ENCODE results near the gene LAMA2.

Gene LAMA2, protein sequence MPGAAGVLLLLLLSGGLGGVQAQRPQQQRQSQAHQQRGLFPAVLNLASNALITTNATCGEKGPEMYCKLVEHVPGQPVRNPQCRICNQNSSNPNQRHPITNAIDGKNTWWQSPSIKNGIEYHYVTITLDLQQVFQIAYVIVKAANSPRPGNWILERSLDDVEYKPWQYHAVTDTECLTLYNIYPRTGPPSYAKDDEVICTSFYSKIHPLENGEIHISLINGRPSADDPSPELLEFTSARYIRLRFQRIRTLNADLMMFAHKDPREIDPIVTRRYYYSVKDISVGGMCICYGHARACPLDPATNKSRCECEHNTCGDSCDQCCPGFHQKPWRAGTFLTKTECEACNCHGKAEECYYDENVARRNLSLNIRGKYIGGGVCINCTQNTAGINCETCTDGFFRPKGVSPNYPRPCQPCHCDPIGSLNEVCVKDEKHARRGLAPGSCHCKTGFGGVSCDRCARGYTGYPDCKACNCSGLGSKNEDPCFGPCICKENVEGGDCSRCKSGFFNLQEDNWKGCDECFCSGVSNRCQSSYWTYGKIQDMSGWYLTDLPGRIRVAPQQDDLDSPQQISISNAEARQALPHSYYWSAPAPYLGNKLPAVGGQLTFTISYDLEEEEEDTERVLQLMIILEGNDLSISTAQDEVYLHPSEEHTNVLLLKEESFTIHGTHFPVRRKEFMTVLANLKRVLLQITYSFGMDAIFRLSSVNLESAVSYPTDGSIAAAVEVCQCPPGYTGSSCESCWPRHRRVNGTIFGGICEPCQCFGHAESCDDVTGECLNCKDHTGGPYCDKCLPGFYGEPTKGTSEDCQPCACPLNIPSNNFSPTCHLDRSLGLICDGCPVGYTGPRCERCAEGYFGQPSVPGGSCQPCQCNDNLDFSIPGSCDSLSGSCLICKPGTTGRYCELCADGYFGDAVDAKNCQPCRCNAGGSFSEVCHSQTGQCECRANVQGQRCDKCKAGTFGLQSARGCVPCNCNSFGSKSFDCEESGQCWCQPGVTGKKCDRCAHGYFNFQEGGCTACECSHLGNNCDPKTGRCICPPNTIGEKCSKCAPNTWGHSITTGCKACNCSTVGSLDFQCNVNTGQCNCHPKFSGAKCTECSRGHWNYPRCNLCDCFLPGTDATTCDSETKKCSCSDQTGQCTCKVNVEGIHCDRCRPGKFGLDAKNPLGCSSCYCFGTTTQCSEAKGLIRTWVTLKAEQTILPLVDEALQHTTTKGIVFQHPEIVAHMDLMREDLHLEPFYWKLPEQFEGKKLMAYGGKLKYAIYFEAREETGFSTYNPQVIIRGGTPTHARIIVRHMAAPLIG (N-terminal part only)

DNA sequence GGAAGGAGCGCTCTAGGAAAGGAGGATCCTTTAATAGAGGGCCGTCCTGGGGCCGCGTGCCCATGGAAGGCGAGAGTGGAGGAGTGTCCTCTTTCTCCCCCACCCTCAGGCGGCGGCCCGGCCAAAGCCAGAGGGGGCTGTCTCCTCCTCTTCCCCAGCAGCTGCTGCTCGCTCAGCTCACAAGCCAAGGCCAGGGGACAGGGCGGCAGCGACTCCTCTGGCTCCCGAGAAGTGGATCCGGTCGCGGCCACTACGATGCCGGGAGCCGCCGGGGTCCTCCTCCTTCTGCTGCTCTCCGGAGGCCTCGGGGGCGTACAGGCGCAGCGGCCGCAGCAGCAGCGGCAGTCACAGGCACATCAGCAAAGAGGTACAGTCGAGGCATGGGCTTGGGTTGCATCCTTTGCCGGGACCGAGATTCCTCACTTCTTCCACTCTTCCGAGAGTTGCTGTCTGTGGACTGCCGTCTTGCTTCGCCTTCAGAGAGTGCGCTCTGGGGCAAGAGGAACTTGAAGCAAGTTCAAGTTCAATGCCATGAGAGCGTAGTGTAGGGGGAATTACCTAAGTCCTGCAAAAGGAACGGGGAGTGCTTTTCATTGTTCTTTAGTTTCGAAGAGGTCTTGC lies at the start of gene LAMA2:
TSS of gene LAMA2 (plus strand) at position 148 of the 621 bp plus-strand sequence. CDS start at position 256, 108 bp downstream.
- peak; percentile 87 for DNase-seq (ENCODE audit: low read depth)

DNA sequence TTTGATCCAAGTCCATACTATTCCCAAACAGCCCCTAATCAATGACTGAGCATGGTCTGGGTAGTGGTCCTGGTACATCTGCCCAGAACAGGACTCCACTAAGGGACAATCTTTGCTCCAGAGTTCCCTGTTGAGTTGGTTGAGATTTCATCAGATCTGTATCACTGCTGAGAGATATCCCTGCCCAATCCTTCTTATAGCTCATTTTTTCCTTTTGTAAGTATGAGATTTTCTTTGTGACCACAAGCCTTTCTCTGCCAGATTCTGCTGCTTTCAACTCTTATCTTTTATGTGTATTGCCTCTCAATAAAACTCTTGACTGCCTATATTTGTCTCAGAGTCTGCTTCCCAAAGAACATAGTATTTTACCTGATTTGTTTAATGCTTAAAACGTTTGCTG lies 46.2 kb upstream of the LAMA2 start:
- DNase-seq (ENCODE audit: low read depth) = no peak

DNA sequence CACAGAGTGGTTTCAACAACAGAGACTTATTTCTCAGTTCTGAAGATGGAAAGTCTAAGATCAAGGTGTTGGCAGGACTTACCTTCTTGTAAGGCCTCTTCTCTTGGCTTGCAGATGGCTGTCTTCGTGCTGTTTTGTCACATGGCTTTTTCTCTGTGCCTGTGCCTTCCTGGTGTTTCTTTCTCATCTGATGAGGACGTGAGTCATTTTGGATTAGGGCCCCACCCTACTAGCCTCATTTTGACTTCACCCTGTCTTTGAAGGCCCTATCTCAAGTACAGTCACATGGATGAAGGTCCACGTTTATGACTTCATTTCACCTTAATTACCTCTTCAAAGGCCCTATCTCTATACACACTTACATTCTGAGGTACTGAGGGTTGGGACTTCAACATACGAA lies 41.4 kb upstream of the LAMA2 start:
- DNase-seq (ENCODE audit: low read depth) = no peak

DNA sequence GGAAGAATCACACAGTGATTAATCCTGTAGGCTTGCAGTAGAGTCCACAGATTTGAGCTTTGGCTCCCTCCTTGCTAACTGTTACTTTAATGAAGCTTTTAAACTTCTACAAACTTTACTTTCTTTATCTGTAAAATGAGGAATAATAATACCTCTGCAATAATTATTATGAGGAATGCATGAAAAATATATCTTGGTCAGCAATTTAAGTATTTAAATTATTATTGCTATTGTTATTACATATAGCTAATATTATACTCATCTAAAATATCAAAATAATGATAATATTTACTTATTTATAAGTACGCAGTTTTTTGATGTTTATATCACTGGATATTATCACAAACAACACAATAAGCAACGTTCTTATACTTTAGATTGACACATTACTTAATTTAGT lies 38.3 kb upstream of the LAMA2 start:
- DNase-seq (ENCODE audit: low read depth) = no peak

DNA sequence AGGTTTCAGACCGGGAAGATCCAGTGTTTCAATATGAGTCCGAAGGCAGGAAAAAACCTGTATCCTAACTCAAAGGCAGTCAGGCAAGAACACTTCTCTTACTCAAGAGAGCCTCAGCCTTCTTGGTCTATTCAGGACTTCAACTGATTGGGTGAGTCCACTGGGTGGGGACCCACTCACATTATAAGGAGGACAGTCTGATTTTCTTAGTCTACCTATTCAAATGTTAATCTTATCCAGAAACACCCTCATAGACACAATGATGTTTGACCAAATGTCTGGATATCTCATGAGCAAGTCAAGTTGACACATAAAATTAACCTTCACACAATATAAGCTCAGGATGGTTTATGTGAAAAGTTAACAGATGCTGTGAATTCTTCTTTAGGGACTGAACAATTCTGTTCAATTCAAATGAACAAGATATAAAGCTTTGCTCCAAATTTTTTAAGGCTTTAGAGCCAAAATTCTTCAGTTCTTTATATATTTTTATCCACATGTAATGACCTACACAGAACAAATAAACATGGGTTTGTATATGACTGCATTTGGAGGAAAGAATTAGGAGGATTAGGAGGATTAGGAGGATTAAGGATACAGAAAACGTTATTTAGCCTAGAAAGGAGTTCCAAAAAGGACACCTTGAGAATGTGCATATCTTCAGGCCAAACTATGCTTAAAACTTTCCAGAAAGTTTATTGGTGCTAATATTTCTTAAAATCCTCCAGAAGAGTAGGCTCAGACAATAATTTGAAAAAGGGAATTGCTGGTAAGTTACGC lies 35.3 kb upstream of the LAMA2 start:
- no peak for DNase-seq (ENCODE audit: low read depth)

DNA sequence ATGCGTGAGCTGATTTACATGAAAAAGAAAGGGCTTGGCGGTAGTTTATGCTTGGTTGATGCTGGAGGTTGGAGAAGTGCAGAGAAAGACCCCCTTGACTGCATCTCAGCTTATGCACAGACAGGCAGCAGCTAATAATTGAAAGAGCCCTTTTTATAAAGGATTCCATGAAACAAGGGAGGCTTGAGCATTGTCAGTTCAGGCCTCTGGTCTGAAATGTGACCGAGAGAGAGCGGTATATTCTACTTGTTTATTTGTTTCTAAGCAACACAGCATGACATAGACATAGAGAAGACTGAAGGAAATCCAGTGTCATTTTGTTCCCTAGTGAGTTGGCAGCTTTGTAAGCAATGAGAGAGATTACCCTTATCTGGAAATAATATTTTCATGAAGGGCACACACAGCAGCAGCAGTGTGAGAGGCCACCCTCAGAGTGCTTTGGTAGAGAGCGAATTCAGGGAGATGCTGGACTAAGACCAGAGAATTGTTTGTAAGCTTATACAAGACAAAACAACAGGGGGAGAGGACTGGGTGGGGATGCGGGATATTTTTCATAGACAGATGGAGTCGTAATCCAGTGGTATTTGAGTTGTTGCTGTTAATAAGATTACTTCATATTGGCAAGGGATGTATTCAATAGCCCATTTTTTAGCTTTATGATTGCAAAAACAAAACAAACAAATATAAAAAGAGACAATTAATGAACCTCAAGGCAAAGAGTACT lies 34.6 kb upstream of the LAMA2 start:
- DNase-seq (ENCODE audit: low read depth) = no peak

DNA sequence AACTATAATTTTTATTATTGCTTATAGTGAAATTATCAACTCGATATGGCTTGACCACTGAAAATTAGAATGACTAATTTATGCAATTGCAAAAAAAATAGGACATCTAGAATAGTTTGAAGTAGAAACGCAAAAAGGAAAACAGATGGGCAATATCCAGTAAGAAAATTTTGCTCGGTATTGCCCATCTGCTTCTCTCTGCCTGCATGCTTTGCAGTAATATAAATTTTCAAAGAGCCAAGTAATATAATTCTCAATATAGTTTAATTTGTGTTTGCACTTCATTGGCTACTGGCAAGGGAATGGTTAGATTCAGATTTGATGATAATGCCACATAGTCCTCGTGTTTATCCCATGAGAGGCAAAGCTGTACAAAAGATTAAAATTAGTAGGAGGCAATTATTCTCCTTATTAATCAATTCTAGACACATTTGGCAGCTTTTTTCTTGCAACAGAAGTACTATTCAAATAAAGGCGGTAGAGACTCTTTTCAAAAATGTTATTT lies 27.3 kb upstream of the LAMA2 start:
- no peak for DNase-seq (ENCODE audit: low read depth)

DNA sequence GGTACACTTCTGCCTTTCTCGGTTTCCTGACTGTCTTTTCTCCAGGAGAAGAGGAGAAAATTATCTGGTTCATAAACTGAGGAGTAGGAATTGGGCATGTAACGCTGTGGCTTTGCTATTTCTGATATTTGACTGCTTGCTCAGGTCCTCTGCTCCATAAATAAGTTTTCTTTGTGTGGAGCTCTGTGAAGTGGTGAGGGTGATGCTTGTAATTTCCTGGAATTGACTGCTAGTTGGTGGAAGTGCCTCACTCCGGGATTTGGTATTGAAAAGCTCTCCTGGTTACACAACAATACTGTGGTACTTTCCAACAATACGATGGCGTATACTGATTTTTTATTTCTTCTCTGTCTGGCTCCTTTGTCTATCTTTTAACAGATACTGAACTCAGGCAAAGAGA lies 25.1 kb upstream of the LAMA2 start:
- no peak for DNase-seq (ENCODE audit: low read depth)

DNA sequence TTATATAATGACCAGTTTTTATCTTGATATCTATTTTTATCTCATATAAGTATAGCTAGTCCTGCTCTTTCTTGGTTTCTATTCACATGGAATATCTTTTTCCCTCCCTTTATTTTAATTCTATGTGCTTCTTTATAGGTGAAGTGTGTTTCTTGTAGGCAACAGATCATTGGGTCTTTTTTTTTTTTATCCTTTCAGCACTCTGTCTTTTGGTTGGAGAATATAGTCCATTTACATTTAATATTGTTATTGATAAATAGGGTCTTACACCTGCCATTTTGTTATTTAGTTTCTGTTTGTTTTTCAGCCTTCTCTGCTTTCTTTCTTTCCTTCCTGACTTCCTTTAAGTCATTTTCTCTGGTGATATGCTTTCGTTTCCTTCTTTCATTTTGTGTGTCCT lies 22.2 kb upstream of the LAMA2 start:
- DNase-seq (ENCODE audit: low read depth) = no peak

DNA sequence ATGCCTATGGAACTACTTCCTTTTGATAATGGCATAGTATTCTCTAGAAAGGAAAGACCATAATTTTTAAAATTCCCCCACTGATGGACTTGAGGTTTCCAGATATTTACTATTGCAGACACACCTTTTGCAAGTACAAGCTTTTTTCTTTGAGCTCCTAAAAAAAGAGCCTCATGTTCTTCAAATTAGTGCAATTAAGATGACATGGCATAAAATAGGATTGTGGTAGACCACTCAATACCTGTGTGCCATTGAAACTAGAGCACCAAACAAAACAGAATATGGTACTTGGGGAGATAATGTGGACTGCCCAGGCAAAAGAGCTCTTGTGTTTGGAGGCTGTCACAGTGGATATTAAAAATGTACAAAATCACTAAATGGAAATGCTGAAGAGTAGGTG lies 19.0 kb upstream of the LAMA2 start:
- DNase-seq (ENCODE audit: low read depth) = no peak

DNA sequence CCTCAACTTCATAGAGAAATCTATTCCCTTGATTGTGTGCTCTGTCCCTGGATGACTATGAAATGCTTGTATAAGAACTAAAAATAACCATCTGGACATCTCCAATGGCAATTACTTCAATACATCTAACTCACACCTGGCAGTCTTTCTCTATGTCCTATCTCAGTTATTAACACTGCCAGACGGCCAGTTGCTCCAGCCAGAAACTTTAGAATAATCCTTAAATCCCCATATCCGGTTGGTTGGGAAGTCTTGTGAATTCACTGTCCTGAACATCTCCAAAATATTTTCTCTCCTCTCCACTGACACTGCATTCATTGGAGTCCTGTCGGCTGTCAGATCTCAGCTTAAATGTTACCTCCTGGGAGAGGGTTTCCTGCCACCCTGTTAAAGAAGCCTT lies 12.2 kb upstream of the LAMA2 start:
- no peak for DNase-seq (ENCODE audit: low read depth)

DNA sequence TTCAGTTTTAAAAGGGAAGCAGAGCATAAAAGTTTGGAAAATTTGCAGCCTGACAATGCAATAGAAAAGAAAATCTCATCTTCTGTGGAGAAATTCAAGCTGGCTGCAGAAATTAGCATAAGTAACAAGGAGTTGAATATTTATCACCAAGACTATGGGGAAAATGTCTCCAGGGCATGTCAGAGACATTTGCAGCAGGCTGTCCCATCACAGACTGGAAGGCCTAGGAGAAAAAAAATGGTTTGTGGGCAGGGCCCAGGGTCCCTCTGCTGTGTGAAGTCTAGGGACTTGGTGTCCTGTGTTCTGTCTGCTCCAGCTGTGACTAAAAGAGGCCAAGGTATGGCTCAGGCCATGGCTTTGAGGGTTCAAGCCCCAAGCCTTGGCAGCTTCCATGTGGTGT lies 8.1 kb upstream of the LAMA2 start:
- no peak for DNase-seq (ENCODE audit: low read depth)

DNA sequence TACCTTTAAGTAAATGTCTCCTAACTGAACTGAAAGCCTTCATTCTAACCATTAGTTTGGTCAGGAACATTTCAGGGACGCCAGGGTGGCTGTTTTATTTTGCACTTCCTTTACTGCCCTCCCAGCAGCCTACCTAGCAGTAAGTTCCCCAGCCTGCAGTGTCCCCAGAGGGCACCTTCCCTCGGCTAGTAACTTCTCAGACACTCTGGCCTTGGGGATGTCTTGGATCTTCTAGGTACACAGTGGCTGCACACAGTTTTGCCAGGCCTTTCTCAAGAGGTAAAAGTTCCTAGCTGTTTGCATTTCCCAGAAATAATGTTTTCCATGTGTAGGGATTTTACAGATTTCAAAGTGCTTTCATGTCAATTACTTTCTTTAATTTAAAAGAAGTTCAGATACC lies 378 bp upstream of the LAMA2 start:
- no peak for DNase-seq (ENCODE audit: low read depth)

DNA sequence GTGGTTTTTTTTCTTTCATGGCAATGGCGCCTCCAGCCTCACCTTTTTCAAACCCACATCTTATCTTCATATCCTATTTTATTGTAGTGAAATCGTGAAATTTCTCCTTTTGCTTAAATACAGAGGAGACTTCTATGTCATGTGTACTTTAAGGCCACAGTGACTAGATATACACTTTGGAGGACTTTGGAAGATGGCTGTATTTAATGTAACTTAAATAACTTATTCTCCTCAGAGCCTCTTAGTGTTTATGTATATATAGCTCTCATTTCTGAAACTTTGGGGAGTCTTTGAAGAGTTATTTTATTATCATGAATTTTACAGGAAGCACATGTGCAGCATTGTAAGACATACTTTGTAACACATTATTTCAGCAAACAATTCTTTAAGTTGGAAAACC lies 968 bp downstream of the LAMA2 start:
- DNase-seq (ENCODE audit: low read depth) = no peak

DNA sequence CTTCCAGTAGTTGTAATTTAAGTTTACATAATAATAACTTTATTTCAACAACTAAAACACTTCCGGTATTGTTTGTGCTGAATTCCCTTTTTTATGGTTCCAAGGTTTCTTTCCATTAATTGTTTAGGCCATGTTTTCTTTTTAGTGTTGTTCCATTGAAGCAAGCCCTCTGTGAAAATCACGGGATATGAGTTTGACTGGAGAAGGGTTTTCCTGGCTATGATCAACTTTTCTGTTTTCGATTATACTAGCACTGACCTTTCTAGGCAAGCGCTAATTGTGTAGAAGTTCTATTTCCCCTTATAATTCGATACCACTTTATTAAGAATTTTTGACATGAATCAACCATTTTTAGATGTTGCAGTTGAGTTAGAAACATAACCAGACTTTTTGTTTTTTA lies 2.4 kb downstream of the LAMA2 start:
- DNase-seq (ENCODE audit: low read depth) = no peak

DNA sequence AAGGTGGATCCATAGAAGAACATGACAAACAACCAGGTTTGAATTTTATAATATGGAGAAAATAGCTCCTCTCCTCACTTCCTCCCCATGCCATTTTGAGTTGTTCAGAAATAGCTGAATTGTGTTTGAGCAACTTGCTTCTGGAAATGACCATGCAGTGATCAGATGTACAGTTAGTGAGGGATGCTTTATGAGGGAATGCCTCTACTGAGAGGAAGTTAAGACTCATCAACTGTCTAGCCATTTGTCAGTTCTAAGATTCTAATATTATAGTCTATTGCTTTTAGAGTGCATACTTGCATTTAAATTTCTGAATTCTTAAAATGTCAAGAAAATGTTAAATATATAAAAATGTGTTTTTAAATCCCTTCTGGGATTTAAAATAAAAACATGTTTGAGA lies 3.8 kb downstream of the LAMA2 start:
- DNase-seq (ENCODE audit: low read depth) = no peak

DNA sequence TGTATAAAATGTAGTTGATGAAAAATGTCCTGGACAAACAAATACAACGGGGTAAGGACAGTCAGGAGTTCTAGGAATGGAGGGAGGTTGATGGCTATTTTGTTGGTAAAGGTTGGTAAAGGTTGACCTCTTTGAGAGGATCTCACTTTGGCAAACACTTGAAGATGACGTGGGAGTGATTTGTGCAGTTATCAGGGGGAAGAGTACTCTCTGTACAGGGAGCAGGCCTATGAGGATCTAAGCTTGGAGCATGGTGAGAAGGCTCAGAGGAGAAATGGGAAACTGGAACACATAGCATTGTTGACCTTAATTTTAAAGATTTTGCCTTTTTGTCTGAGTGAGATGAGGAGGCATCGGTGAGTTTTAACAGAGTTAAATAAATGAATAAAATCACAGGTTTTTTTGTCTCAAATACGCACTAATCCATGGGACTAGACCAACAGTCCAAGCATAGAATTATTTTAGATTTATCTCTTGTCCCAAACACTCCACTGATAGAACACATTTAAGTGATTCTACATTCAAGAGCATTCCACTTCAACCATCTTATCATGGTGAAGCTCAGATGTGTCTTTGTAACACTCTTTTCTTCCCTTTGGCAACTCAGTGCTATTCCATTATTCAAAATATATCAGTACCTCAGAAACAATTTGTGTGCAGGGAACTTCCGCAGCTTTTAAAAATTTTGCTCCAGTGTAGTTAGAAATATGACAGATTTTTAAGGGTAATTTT lies 5.7 kb downstream of the LAMA2 start:
- no peak for DNase-seq (ENCODE audit: low read depth)

DNA sequence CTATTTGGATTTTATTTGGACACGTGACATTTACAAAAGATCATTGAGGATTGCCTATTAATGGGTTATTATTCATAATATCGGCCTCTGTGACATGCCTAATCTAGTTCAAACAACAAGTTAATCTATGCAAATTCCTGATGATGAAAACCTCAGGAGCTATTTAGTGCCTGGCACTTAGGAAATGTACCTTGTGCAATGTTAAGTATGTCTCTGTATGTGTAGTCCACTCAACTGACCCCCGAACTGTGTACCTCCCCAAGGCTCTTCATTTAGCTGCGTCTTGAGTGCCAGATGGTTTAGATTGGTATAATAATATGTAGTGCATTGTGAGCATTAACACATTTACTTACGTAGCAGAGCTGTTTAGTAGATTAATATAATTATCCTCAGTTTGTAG lies 6.9 kb downstream of the LAMA2 start:
- no peak for DNase-seq (ENCODE audit: low read depth)

DNA sequence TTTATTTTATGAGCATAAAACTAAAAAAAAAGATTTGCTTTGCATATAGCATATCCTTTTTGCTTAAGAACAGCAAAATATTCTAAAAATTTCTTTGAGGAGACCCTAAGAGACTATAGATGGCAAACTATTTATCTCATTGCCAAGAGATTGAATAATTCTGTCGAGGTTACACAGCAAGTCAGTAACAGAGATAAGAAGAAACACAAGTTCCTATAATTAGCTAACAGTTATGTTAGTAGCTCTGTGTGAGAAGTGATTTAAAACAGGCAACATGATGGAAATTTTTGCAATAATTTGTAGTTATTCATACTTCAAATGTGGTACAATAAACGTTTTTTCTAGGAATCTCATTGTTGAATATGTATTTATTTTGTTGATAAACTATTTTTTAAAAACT lies 9.1 kb downstream of the LAMA2 start:
- DNase-seq (ENCODE audit: low read depth) = no peak

All from EH (cell line).